ENCODE results near the gene BLOC1S2.
A peak's percentile ranks its signal among the peaks of the same experiment; 100 is the strongest.
"Not testable (repeated sequence)": the region's sequence is repeated elsewhere in the genome, so short reads cannot be mapped to it uniquely, and the experiment has no call there.

BLOC1S2 gene

DNA sequence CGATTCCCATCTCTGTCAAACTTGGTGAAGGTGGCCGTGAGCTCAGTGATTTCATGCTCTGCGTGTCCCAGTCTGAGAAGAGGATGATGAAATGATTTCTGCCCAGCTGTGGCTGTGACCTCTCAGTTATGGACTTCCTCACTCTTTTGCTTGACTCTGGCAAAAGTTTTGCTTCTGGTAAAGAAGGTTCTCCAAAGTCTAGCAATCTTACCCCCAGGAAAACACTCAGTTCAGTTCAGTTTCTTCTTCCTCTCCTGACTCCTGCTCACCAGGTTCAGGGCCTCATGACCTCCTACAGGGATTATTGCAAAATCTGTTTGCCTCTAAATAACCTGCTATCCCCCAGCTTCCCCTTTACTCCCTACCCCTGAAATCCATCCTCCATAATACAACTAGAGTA is 4.9 kb upstream of the BLOC1S2 start:
- H3K4me3 ChIP-seq (ENCODE audit: low read length), result no peak overlapping the region
- TF ChIP-seq CTCF (conservative IDR thresholded peaks at IDR 0.05; ENCODE audit: low read length), result no peak
- DNase-seq (ENCODE audit: low read depth), result no peak

- H3K4me3 ChIP-seq (ENCODE audit: low read length), result no peak overlapping the region
- no peak for DNase-seq (ENCODE audit: low read depth)
- TF ChIP-seq CTCF (conservative IDR thresholded peaks at IDR 0.05; ENCODE audit: low read length), result no peak
Measured at GRCh38 chr10:100289641-100290040, 3.2 kb upstream of the BLOC1S2 start.

DNA sequence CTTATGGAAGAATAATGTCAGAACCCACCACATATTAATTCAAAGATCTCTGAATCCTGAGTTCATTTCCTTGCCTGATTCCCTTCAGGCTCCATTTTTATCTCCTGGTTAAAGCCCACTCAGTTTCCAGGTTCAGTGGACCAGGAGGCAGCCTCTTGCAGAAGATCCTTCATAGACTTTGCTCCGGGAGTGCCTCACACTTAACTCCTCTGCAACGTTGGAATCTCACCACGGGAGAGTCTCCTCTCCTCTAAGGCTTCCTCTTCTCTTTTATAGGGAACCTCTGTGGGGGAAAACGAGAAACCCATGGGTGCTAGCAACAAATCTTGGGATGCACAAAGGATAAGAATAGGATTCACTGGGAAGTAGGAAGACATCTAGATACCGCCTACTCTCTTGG is 1.7 kb upstream of the BLOC1S2 start:
- DNase-seq (ENCODE audit: low read depth), result no peak
- no peak overlapping the region for H3K4me3 ChIP-seq (ENCODE audit: low read length)
- TF ChIP-seq CTCF (conservative IDR thresholded peaks at IDR 0.05; ENCODE audit: low read length), result no peak

DNA sequence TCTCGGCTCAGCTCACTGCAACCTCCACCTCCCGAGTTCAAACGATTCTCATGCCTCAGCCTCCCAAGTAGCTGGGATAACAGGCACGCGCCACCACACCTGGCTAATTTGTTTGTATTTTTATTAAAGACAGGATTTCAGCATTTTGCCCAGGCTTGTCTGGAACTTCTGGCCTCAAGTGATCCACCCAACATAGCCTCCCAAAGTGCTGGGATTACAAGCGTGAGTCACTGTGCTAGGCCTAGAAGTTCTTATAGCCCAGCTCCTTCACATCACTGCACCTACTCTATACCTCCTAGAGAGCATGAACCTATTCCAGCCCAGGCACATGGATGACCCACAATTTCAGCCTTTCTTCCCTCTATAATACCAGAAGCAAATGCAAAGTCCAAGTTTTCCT is 1.3 kb upstream of the BLOC1S2 start:
- no peak overlapping the region for H3K4me3 ChIP-seq (ENCODE audit: low read length)
- no peak for TF ChIP-seq CTCF (conservative IDR thresholded peaks at IDR 0.05; ENCODE audit: low read length)
- DNase-seq (ENCODE audit: low read depth), result no peak

GRCh38 chr10:100285326-100285725 is 1.2 kb downstream of the BLOC1S2 start:
- DNase-seq (ENCODE audit: low read depth), result peak; percentile 3
- H3K4me3 ChIP-seq (ENCODE audit: low read length), result peak overlapping the region; percentile 95

- no peak for TF ChIP-seq CTCF (conservative IDR thresholded peaks at IDR 0.05; ENCODE audit: low read length)
- no peak for DNase-seq (ENCODE audit: low read depth)
- H3K4me3 ChIP-seq (ENCODE audit: low read length), result no peak overlapping the region
Measured at GRCh38 chr10:100282907-100283306, 3.6 kb downstream of the BLOC1S2 start.

GRCh38 chr10:100276971-100277370 is 9.5 kb downstream of the BLOC1S2 start:
- DNase-seq (ENCODE audit: low read depth); H3K4me3 ChIP-seq (ENCODE audit: low read length): not testable (repeated sequence)

GRCh38 chr10:100267239-100268104 is 19.0 kb downstream of the BLOC1S2 start, which contains the start of gene CWF19L1:
CWF19L1 (minus strand) TSS chr10:100267638; CDS start chr10:100267593, 45 bp downstream.
- H3K4me3 ChIP-seq (ENCODE audit: low read length), result peak within 1 kb of the TSS; percentile 100
- TF ChIP-seq CTCF (conservative IDR thresholded peaks at IDR 0.05; ENCODE audit: low read length), result no peak
- peak; percentile 86 for DNase-seq (ENCODE audit: low read depth)

All from AG10803 (cell line).